Muscle layer of duodenum (tissue), 2 donors: ENCODE results near the gene RABGAP1L.
"Not testable (repeated sequence)": the region's sequence is repeated elsewhere in the genome, so short reads cannot be mapped to it uniquely, and the experiment has no call there.

ENCODE experiments used
- H3K27ac ChIP-seq: one replicate; pipeline ENCODE4 v1.7.0; 2013; ENCODE audit warnings: mild to moderate bottlenecking, low read length
- H3K27me3 ChIP-seq: one replicate; pipeline ENCODE4 v1.7.0; 2013; ENCODE audit warnings: low read depth, mild to moderate bottlenecking, control low read depth, low read length
- H3K36me3 ChIP-seq, 2 donors: one replicate each; pipeline ENCODE4 v1.7.0; 2013; ENCODE audit warnings: low read length in 2 of 2, control low read depth in 1 of 2, mild to moderate bottlenecking in 1 of 2; ENCODE audit not compliant: insufficient read depth in 2 of 2, control insufficient read depth in 1 of 2
- H3K4me1 ChIP-seq, 2 donors: one replicate each; pipeline ENCODE4 v1.7.0; 2013; ENCODE audit warnings: low read length in 2 of 2, mild to moderate bottlenecking in 2 of 2, control low read depth in 1 of 2, moderate library complexity in 1 of 2; ENCODE audit not compliant: insufficient read depth in 2 of 2, control insufficient read depth in 1 of 2
- H3K4me3 ChIP-seq, 2 donors: one replicate each; pipeline ENCODE4 v1.7.0; 2013; ENCODE audit warnings: low read length in 2 of 2, low read depth in 1 of 2, mild to moderate bottlenecking in 1 of 2
- H3K9me3 ChIP-seq, 2 donors: one replicate each; pipeline ENCODE4 v1.7.0; 2013; ENCODE audit warnings: low read length in 2 of 2, control low read depth in 1 of 2, mild to moderate bottlenecking in 1 of 2; ENCODE audit not compliant: control insufficient read depth in 1 of 2
- donor health status: healthy.

RABGAP1L gene

GRCh38 chr1:175040324-175040879 is 881.1 kb downstream of the RABGAP1L start:
- Histone ChIP-seq H3K36me3 (no peaks in the 10 kb centered on the region), H3K4me3 (no peak overlapping the region), H3K9me3 (no peaks in the 10 kb centered on the region), H3K27me3 (no peaks in the 10 kb centered on the region), H3K27ac (no peak overlapping the region), H3K4me1 (no peaks in the 10 kb centered on the region)

- Histone ChIP-seq H3K27me3 (no peaks in the 10 kb centered on the region), H3K27ac (no peak overlapping the region), H3K36me3 (no peaks in the 10 kb centered on the region), H3K4me3 (no peak overlapping the region), H3K4me1 (no peaks in the 10 kb centered on the region), H3K9me3 (no peaks in the 10 kb centered on the region)
Measured at GRCh38 chr1:175042650-175043049, 883.3 kb downstream of the RABGAP1L start.

GRCh38 chr1:175043824-175044223 is 884.5 kb downstream of the RABGAP1L start:
- Histone ChIP-seq H3K4me3 (no peak overlapping the region), H3K4me1 (no peaks in the 10 kb centered on the region), H3K27me3 (no peaks in the 10 kb centered on the region), H3K36me3 (no peaks in the 10 kb centered on the region), H3K27ac (no peak overlapping the region), H3K9me3 (no peaks in the 10 kb centered on the region)

DNA sequence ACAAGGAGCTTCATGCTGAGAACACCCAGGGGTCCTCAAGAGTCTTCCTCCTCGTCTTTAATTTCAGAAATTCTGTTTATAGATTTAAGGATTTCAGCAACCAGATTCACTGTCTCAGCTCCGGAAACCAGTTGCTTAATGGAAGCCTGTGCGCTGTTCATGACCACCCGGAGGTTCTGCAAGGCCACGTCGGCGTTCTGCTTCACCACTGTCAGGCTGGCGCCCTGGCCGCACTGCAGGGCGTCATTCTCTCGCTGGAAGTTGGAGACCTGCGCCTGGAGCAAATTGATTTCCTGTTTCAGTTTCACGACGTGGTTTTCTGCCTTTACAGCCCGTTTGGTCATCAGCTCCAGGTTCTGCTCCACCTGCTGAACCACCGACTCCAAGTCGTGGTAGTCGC is 885.3 kb downstream of the RABGAP1L start:
- H3K27me3 ChIP-seq, H3K4me1 ChIP-seq, H3K36me3 ChIP-seq, H3K27ac ChIP-seq, H3K4me3 ChIP-seq, H3K9me3 ChIP-seq: not testable (repeated sequence)
